Left ventricle myocardium superior (tissue), 1 donor: ENCODE results near the gene MEPE. TPM values are rescaled to one million over a fixed set of nuclear protein-coding genes. Genes with fewer than 3 reads are reported as not detected.

ENCODE experiments used
- ATAC-seq: fragments of 200-7000 bp; cut with Tn5 transposase; one replicate; pipeline ENCODE4 v1.9.1; 2020; ENCODE audit warnings: mild to moderate bottlenecking, moderate library complexity
- DNase-seq: peaks from one replicate; pipeline ENCODE4 v3.0.0-alpha.2; 2020
- intact Hi-C: fragments of 100-400 bp; cut with micrococcal nuclease; formaldehyde crosslinking; loops from one replicate; pipeline ENCODE4 v1.11.0; 2022
- long read RNA-seq: library from polyadenylated mRNA; unstranded; transcript quantifications from one replicate; pipeline ENCODE4 v2.0.0, GENCODE V29; 2021
- total RNA-seq: library from RNA; stranded (reverse); fragmentation: NEBNext Ultra II Directional; extraction: Animal tissue kit (Norgen Biotek cat#: 25700); gene quantifications from one replicate; pipeline ENCODE4 v1.2.1, GENCODE V29; 2021
- donor health status: DM: no; HTN: yes; CAD: no; lungs with severe emphysema.

Gene MEPE, protein sequence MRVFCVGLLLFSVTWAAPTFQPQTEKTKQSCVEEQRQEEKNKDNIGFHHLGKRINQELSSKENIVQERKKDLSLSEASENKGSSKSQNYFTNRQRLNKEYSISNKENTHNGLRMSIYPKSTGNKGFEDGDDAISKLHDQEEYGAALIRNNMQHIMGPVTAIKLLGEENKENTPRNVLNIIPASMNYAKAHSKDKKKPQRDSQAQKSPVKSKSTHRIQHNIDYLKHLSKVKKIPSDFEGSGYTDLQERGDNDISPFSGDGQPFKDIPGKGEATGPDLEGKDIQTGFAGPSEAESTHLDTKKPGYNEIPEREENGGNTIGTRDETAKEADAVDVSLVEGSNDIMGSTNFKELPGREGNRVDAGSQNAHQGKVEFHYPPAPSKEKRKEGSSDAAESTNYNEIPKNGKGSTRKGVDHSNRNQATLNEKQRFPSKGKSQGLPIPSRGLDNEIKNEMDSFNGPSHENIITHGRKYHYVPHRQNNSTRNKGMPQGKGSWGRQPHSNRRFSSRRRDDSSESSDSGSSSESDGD
- total RNA-seq, result not detected
- long read RNA-seq, result 0 reads

GRCh38 chr4:87832669-87833068, at the start of gene MEPE:
MEPE (plus strand) TSS chr4:87832969; CDS start chr4:87834715, 1,746 bp downstream.
- intact Hi-C loops, result no loop called here
- DNase-seq, result no peak
- no peak for ATAC-seq

DNA sequence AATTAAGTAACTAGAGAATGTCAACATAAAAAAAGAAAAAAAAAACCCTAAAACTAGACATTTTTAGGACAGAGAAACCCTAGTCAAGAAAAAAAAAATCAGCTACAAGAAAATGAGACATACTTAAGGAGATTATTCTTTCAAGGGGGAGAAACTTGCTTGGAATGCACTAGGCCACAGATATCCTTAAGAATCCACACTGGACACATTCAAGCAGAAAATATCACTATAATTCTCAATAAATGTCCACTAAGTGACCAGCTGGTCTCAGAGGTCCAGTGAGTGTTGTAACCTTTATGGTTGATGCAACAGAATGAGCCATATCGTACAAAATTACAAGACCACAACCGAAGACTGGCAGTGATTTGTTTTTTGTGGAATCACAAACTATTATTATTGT, 49.0 kb upstream of the MEPE start:
- ATAC-seq (no peak), DNase-seq (no peak)
- intact Hi-C loops, result no loop called here

GRCh38 chr4:87785731-87786509, 46.8 kb upstream of the MEPE start:
- intact Hi-C loops, result no loop called here
- DNase-seq (no peak), ATAC-seq (no peak)

GRCh38 chr4:87799301-87800113, 33.3 kb upstream of the MEPE start, which contains the start of gene IBSP:
IBSP (plus strand) TSS chr4:87799554; CDS start chr4:87802362, 2,808 bp downstream.
- DNase-seq (no peak), ATAC-seq (no peak)
- intact Hi-C loops, result no loop called here

- ATAC-seq (no peak), DNase-seq (no peak)
- intact Hi-C loops, result no loop called here
Measured at GRCh38 chr4:87802858-87803257, 29.9 kb upstream of the MEPE start.

GRCh38 chr4:87803421-87803820, 29.3 kb upstream of the MEPE start:
- intact Hi-C loops, result no loop called here
- DNase-seq (no peak), ATAC-seq (no peak)

- ATAC-seq, result no peak
- intact Hi-C loops, result no loop called here
- DNase-seq, result no peak
Measured at GRCh38 chr4:87804871-87805270, 27.9 kb upstream of the MEPE start.

DNA sequence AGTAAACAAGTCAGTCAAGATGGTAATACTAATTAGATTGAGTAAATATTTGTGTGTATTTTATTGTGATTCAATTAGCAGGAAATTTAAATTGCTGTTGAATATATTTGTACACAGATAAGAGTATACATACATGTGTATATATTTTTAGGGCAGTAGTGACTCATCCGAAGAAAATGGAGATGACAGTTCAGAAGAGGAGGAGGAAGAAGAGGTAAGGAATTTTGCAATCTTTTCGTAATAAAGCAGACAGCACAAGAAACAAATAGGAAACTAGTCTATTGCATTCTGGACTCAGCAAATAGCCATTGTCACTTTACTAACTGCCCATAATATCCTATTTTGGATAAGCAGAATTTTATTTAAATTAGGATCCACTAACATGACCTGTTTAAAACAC, 26.8 kb upstream of the MEPE start:
- intact Hi-C loops, result no loop called here
- ATAC-seq (no peak), DNase-seq (no peak)

DNA sequence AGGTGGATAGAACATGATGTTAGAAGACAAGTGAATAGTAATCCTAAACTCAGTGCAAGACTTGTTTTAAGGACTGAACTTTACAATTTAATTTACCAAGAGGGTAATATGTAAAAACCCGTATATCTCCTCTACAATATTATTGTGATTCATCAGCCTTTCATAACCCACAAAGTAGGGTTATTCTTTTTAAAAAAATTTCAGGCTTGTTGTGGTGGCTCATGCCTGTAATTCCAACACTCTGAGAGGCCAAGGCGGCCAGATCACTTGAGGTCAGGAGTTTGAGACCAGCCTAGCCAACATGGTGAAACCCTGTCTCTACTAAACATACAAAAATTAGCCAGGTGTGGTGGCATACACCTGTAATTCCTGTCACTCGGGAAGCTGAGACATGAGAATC, 26.2 kb upstream of the MEPE start:
- intact Hi-C loops, result no loop called here
- DNase-seq (no peak), ATAC-seq (no peak)

DNA sequence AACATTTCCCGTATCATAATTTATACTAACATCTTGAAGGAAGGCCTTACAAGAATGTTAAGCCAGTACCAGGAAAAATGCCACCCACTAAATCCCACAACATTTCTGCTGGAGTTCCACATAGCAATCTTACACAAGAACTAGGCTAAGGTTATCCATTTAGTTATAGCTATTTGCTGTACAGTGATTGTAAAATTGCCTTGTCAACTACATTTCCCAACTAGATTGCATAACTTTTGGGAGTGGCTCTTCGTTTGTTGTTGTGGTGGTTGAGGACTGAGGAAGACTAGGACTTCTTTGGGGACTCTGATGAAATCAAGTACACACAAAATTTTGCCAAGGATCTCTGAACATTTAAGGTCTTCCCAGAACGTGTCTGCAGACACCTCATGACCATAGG, 25.4 kb upstream of the MEPE start:
- DNase-seq (no peak), ATAC-seq (peak; percentile 41)
- intact Hi-C loops, result no loop called here

DNA sequence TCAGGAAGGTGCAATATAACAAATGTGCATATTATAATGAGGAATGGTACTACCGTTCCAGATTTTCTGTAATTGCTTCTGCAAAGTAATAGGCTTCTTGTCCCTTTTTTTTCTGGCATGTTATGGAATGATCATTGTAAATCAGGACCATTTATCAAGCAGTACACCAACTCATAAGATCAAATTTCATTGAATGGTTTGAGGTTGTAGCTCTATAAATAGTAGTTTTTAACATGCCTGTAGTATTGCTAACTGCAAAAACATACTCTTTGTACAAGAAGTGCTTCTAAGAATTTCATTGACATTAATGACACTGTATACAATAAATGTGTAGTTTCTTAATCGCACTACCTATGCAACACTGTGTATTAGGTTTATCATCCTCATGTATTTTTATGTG, 20.8 kb upstream of the MEPE start:
- ATAC-seq, result no peak
- intact Hi-C loops, result no loop called here
- no peak for DNase-seq

DNA sequence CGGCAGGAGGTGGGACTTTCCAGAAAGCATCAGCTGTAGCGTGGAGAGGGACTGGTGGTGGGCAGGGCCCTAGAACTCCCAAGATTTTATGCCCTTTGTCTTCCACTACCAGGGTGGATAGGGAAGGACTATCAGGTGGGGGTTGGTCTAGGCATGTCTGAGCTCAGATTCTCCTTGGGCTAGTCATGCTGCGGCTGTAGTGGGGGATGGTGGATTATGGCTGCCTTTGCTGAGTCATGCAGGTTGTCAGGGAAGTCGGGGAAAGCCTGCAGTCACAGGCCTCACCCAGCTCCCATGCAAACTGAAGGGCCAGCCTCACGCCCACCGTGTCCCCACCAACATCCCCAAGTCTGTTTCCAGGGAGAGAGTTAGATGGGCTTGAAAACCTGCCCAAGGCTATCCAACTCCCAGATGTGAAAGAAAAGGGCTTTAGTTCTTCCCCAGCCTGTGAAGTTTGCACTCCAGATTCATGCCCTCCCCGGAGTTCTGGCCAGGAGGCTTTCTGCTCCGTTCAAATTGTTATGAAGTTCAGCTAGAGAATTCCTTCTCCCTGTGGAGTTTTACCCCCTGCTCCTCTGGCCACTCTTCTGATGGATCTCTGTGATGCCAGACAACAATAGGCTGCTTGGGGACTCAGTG, 13.4 kb upstream of the MEPE start:
- no peak for ATAC-seq
- intact Hi-C loops, result no loop called here

DNA sequence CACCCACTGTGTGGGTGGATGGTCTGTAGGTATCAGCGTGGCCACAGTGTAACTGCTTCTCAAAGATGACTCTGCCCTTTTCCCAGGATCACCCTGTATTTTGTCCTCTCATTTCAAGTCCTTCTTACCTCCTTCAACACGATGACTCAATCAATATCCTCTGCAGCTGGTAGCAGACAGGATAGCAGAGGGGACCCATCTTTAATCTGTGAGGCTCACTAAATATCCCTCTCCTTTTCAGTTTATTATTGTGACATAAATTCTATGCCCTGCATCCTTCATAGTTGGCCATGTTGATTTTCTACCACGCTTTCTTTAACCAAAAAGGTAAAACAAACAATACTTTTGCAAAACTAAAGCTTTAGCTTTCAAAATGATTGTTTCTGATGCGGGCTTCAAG, 9.6 kb upstream of the MEPE start:
- intact Hi-C loops, result no loop called here
- DNase-seq (no peak), ATAC-seq (no peak)

More for the DNA sequence above, 13.4 kb upstream of the MEPE start:
- no peak for DNase-seq

GRCh38 chr4:87823724-87824123, 9.0 kb upstream of the MEPE start:
- intact Hi-C loops, result no loop called here
- DNase-seq, result no peak
- ATAC-seq, result no peak

DNA sequence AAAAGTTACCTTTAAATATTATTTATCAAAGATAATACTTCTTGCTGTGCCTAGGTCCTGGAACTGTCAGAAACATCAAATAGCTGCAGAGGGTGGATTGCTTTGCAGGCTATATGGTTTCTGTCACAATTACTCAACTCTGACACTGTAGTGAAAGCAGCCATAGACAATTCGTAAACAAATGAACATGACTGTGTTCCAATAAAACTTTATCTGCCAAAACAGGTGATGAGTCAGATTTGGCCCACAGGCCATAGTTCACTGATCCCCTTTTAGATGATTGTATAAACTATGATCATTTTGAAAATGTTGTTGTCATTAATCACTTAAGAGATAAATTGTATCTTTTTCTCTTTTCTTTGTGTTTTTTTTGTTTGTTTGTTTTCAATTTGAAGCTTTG, 8.4 kb upstream of the MEPE start:
- DNase-seq (no peak), ATAC-seq (no peak)
- intact Hi-C loops, result no loop called here

GRCh38 chr4:87834401-87834800, 1.6 kb downstream of the MEPE start:
- intact Hi-C loops, result no loop called here
- ATAC-seq (no peak), DNase-seq (no peak)

DNA sequence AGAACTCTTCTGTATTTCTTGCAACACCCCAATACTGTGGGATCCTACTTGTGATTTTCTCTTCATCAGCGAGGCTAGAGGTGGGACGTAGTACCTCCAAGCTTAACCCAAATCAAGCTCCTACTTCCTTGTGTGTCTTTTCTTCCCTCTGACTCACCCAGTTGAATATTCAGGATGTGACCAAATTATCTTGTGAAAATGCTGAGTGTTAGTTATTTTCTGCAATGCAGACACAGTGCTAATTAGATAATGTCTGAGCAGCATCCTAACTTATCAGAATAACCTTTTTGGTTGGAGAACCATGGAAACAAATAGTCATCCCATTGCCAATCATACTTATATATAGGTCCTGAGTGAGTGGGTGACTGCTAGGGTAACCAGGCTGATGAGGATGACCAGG, 2.4 kb downstream of the MEPE start:
- DNase-seq (no peak), ATAC-seq (no peak)
- intact Hi-C loops, result no loop called here

GRCh38 chr4:87835743-87836142, 3.0 kb downstream of the MEPE start:
- DNase-seq (no peak), ATAC-seq (no peak)
- intact Hi-C loops, result no loop called here

- intact Hi-C loops, result no loop called here
- DNase-seq (no peak), ATAC-seq (no peak)
Measured at GRCh38 chr4:87838205-87838604, 5.4 kb downstream of the MEPE start.
